ENCODE results near the gene DPEP3. TPM values are rescaled to one million over a fixed set of nuclear protein-coding genes. Genes with fewer than 3 reads are reported as not detected.

The DPEP3 gene
- total RNA-seq, 2 donors from 2014 or later, result not detected

DNA sequence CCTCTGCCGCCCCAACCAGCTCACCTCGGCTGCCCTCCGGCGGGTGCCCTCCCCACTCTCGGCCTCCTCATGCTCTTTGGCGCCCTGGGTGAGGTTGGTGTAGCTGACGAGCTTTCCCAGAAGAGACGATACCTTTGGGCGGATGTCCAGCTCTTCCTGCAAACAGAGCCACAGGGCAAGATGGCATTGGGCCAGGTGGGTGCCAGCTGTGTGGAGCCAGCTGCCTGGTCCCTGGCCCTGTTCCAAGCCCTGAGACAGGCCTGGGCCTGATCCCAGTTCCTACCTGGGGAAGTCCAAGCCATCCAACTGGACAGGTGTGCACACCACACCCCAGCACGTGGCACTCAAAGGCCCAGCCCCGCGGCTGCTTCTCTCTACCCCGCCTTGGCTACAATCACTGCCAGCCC is 18.7 kb downstream of the DPEP3 start:
- Histone ChIP-seq H3K4me1 (peaks cover 0 to 83% of the 10 kb centered on the region in 2 donors), H3K4me3 (no peak overlapping the region), H3K27ac (peak overlapping the region; percentile 96 to 99), H3K36me3 (peaks cover 77% of the 10 kb centered on the region), H3K27me3 (no peaks in the 10 kb centered on the region), H3K9me3 (no peaks in the 10 kb centered on the region)
- TF ChIP-seq, protein P1, sequence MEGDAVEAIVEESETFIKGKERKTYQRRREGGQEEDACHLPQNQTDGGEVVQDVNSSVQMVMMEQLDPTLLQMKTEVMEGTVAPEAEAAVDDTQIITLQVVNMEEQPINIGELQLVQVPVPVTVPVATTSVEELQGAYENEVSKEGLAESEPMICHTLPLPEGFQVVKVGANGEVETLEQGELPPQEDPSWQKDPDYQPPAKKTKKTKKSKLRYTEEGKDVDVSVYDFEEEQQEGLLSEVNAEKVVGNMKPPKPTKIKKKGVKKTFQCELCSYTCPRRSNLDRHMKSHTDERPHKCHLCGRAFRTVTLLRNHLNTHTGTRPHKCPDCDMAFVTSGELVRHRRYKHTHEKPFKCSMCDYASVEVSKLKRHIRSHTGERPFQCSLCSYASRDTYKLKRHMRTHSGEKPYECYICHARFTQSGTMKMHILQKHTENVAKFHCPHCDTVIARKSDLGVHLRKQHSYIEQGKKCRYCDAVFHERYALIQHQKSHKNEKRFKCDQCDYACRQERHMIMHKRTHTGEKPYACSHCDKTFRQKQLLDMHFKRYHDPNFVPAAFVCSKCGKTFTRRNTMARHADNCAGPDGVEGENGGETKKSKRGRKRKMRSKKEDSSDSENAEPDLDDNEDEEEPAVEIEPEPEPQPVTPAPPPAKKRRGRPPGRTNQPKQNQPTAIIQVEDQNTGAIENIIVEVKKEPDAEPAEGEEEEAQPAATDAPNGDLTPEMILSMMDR (IDR thresholded peaks at IDR 0.05), result no peak
- DNase-seq (ENCODE audit: low spot score), result no peak

GRCh38 chr16:67959536-67960329 is 20.6 kb downstream of the DPEP3 start:
- no peaks in the 10 kb centered on the region for H3K27me3 ChIP-seq
- H3K4me1 ChIP-seq, result peaks cover 0 to 65% of the 10 kb centered on the region in 2 donors
- TF ChIP-seq, protein P1 (IDR thresholded peaks at IDR 0.05), result no peak
- peak; percentile 93 for DNase-seq (ENCODE audit: low spot score)
- H3K9me3 ChIP-seq, result no peaks in the 10 kb centered on the region
- H3K27ac ChIP-seq, result peak overlapping the region; percentile 75 to 99
- no peak overlapping the region for H3K4me3 ChIP-seq
- H3K36me3 ChIP-seq, result peaks cover 88% of the 10 kb centered on the region

DNA sequence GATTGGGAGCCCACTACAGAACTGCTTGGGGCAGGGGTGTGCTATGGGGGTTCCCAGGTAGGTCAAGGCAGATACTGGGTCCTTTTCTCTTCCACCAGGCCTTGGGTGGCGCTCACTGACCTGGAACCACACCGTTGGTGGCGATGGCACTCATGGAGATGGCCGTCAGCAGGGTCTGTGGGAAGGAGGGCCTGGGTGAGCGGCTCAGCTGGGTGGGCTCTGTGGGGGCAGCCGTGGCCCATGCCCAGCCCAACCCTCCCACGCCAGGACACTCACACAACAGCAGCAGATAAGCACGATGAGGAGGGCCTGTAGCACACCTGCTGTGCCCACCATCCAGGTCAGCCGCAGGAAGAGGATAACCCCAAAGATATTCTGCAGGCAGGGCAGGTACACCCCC is 22.7 kb downstream of the DPEP3 start:
- Histone ChIP-seq H3K27me3 (no peaks in the 10 kb centered on the region), H3K36me3 (peaks cover 96% of the 10 kb centered on the region), H3K4me1 (peaks cover 0 to 49% of the 10 kb centered on the region in 2 donors), H3K4me3 (no peak overlapping the region), H3K9me3 (no peaks in the 10 kb centered on the region), H3K27ac (peak overlapping the region in 1 of 2 donors; percentile 99)
- TF ChIP-seq, protein P1 (IDR thresholded peaks at IDR 0.05), result no peak
- no peak for DNase-seq (ENCODE audit: low spot score)

DNA sequence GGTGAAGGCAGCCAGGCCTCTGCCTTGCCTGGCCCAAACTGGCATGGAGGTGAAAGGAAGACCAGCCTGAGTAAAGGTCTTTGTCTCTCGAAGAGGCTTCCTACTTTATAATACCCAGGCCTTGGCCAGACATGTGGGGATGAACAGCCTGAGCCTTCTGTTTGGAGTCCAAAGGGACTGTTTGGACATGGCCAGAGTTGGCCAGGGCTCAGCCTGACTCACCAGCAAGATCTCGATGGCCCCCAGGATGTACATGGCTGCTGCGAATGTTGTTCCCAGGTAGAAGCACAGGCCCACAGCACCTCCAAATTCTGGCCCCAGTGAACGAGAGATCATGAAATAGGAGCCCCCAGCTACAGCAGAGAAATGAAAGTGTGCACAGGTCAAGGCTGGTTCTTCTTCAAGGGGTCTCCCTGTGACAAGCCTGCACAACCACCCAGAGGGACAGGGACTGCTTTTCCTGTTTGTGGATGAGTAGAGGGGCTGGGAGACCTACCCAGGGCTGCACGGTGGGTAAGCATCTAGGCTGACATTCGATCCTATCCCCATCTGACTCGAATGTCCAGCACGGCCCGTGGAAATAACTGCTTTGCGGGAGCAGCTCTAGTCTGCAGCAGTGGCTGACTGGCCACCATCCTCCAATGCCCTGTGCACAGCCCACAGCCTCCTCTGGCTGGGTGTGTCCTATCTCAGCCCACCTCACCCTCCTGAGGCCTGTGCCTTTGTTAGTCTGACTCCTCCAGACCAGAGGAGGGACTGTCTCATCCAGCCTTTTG is 25.7 kb downstream of the DPEP3 start:
- Histone ChIP-seq H3K9me3 (no peaks in the 10 kb centered on the region), H3K4me1 (peaks cover 0 to 36% of the 10 kb centered on the region in 2 donors), H3K36me3 (peaks cover 98% of the 10 kb centered on the region), H3K27ac (no peak overlapping the region), H3K4me3 (no peak overlapping the region), H3K27me3 (no peaks in the 10 kb centered on the region)
- DNase-seq (ENCODE audit: low spot score), result no peak
- TF ChIP-seq, protein P1 (IDR thresholded peaks at IDR 0.05), result no peak

DNA sequence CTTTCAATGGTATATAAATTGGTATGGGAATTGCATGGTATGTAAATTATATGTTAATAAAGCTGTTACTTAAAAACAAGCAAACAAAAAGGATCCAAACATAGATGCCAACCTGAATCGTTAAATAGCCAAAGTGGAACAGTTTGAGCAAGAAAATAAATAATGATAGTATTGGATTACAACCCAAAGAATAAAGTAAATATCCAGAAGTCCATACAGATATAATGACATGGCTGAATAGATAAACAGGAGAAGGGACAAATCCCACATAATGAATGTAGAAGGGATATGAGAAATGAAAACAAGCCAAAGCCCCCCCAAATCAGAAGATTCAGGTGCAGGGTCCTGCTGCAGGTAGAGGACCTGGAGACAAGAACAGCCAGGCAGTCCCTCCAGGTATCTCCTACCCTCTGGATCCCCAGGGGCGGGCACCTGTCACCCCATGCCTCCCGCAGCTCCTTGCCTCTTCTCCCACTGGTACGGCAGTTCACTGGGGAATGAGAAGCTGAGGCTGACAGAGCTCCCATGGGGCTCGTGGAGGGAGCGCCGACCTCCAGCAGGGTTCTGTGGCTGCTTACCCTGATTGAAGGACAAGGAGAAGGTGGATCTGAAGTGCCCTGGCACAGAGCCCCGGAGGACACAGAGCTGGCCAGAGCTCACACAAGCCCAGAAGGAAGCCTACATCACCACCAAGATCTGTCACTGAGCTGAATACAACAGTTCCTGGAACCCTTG is 26.5 kb downstream of the DPEP3 start:
- TF ChIP-seq, protein P1 (IDR thresholded peaks at IDR 0.05), result no peak
- no peaks in the 10 kb centered on the region for H3K27me3 ChIP-seq
- H3K9me3 ChIP-seq, result no peaks in the 10 kb centered on the region
- no peak overlapping the region for H3K4me3 ChIP-seq
- peaks cover 98% of the 10 kb centered on the region for H3K36me3 ChIP-seq
- H3K27ac ChIP-seq, result no peak overlapping the region
- DNase-seq (ENCODE audit: low spot score), result no peak
- peaks cover 0 to 28% of the 10 kb centered on the region in 2 donors for H3K4me1 ChIP-seq

Data from right atrium auricular region (tissue), 2 donors.